Progenitor cell of endocrine pancreas (in vitro differentiated cells): ENCODE data around the gene RASSF5. TPM values are rescaled to one million over a fixed set of nuclear protein-coding genes. Genes with fewer than 3 reads are reported as not detected.

ENCODE experiments used
- DNase-seq: peaks from one replicate; pipeline ENCODE4 v3.0.0; 2021; ENCODE audit warnings: low spot score; ENCODE audit not compliant: unreplicated experiment
- H3K27ac Mint-ChIP-seq: 2 replicates; pipeline ENCODE4 v1.8.0; 2021; ENCODE audit warnings: mild to moderate bottlenecking, moderate library complexity, mixed read lengths
- H3K27me3 Mint-ChIP-seq: 2 replicates; pipeline ENCODE4 v1.8.0; 2021; ENCODE audit warnings: mixed read lengths
- H3K36me3 Mint-ChIP-seq: 2 replicates; pipeline ENCODE4 v1.8.0; 2022; ENCODE audit warnings: mixed read lengths; ENCODE audit not compliant: insufficient read depth
- H3K4me1 Mint-ChIP-seq: 2 replicates; pipeline ENCODE4 v1.8.0; 2021; ENCODE audit warnings: low read depth, mixed read lengths
- H3K4me3 Mint-ChIP-seq: 2 replicates; pipeline ENCODE4 v1.8.0; 2021; ENCODE audit warnings: low read depth, mild to moderate bottlenecking, moderate library complexity, mixed read lengths
- H3K9me3 Mint-ChIP-seq: 2 replicates; pipeline ENCODE4 v1.8.0; 2021; ENCODE audit warnings: low read depth, mixed read lengths
- total RNA-seq: library from RNA; stranded (reverse); gene quantifications from 2 replicates; pipeline ENCODE4 v1.2.1, GENCODE V29; 2021
- TF ChIP-seq, protein P1 (sequence below): fragments of 200-600 bp; sonication (generic); IDR thresholded peaks from one replicate; pipeline ENCODE4 v1.5.0; 2021; ENCODE audit warnings: antibody characterized with exemption, mild to moderate bottlenecking; ENCODE audit not compliant: unreplicated experiment

Gene RASSF5
- total RNA-seq, 1 donor from 2014 or later, result 7.0 TPM

DNA sequence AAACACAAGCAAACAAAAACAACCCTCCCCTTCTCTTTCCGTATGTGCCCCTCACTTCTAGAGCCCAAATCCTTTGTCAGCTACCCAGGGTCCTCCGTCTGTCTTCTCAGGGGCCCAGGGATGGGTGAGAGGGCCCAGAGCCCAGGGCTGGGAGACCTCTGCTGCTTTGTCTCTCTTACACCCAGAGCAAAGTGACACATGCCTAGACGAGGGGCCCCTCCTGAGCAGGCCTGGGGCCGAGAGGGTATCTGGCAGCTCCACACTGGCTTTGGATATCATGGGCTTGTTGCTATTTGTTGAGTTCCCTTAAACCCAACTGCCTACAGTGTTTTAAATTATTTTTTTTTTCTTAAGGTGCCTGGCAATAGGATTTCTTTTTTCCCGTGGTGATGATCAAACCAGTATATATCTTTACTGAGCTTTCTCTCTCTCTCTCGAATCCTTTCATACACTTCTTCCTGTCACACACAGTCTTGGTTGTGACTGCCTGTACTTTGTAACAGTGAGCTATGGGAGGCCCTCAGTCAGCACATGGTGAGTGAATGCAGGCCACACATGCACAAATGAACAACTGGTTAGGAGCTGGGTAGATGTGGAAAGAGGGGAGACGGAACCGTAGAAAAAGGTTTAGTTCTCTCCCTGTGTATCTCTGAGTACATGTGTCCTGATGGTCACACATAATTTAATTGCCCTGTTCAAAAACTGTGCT, 14.5 kb downstream of the RASSF5 start:
- H3K36me3 Mint-ChIP-seq, result no peaks in the 10 kb centered on the region
- H3K27me3 Mint-ChIP-seq, result no peaks in the 10 kb centered on the region
- H3K4me3 Mint-ChIP-seq, result peak overlapping the region; percentile 37
- H3K9me3 Mint-ChIP-seq, result no peaks in the 10 kb centered on the region
- peaks cover 46% of the 10 kb centered on the region for H3K4me1 Mint-ChIP-seq
- DNase-seq, result no peak
- H3K27ac Mint-ChIP-seq, result no peak overlapping the region
- TF ChIP-seq, protein P1, sequence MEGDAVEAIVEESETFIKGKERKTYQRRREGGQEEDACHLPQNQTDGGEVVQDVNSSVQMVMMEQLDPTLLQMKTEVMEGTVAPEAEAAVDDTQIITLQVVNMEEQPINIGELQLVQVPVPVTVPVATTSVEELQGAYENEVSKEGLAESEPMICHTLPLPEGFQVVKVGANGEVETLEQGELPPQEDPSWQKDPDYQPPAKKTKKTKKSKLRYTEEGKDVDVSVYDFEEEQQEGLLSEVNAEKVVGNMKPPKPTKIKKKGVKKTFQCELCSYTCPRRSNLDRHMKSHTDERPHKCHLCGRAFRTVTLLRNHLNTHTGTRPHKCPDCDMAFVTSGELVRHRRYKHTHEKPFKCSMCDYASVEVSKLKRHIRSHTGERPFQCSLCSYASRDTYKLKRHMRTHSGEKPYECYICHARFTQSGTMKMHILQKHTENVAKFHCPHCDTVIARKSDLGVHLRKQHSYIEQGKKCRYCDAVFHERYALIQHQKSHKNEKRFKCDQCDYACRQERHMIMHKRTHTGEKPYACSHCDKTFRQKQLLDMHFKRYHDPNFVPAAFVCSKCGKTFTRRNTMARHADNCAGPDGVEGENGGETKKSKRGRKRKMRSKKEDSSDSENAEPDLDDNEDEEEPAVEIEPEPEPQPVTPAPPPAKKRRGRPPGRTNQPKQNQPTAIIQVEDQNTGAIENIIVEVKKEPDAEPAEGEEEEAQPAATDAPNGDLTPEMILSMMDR, result no peak

DNA sequence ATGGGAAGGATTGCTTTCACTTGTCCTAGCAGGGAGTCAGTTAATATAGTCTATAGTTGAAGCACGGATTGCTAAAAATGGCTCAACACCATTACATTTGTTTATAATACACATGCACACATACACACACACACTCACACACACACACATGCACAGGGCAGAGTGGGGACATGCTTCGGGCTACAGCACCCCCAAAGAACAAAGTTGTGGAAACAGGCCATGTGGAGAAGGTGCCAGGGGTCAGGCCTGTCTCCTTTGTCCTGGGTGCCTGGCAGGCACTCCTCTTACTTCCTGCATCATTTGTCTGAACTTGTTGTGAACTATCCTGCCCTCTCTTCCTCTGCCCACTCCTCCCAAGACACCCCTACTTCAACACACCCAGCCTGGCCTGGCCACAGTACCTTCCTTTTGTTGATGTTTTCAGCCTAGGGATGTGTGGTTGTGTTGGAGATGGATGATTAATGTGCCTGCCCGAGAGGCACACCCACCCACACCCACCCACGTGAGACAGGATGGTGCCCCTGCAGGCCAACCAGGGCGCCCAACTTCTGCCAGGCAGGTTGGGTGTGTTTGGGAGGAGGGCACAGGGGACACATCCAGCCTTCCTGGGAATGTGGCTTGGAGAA, 17.5 kb downstream of the RASSF5 start:
- Mint-ChIP-seq H3K36me3 (no peaks in the 10 kb centered on the region), H3K27me3 (no peaks in the 10 kb centered on the region), H3K4me3 (no peak overlapping the region), H3K9me3 (no peaks in the 10 kb centered on the region), H3K27ac (no peak overlapping the region), H3K4me1 (peaks cover 24% of the 10 kb centered on the region)
- no peak for DNase-seq
- TF ChIP-seq, protein P1, result no peak

DNA sequence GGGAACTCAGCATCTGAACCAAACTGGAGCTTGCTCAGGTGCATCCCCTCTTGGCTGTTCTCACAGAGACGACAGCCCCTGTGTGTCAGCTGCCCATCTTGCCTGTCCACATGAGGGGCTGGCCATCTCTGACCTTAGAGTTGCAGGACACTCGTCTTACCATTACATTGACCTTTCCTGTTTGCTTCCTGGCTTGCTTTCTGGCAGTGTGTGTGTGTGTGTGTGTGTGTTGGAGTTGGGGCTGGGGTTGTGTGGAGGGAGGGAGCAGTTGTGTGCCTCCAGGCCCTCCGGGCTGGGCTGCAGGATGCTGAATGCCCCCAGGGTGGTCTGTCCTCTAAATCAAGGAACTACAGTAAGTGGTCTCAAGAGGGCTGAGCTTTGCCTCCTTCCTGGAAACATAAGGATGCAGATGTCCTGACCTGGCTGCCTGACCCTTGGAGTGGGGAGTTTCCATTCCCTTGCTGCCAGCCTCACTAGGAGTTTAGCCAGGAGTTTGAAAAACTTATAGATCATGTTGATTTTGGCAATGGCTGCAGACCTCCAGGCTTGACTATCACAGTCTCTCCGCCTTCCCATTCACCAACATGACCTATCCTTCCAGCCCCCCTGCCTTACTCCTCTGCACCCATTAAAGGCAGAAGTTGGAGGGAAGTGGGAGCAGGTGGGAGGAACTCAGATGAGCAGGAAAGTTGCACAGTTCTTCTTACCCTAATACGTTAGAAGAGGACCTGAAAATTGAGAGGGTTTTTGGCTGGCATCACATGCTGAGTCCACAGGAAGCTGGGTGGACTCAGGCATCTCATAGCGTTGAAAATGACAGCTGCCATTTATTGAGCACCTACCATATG, 19.0 kb downstream of the RASSF5 start:
- no peak overlapping the region for H3K4me3 Mint-ChIP-seq
- DNase-seq, result no peak
- TF ChIP-seq, protein P1, result no peak
- no peak overlapping the region for H3K27ac Mint-ChIP-seq
- H3K9me3 Mint-ChIP-seq, result no peaks in the 10 kb centered on the region
- H3K4me1 Mint-ChIP-seq, result peaks cover 12% of the 10 kb centered on the region
- H3K36me3 Mint-ChIP-seq, result no peaks in the 10 kb centered on the region
- no peaks in the 10 kb centered on the region for H3K27me3 Mint-ChIP-seq

DNA sequence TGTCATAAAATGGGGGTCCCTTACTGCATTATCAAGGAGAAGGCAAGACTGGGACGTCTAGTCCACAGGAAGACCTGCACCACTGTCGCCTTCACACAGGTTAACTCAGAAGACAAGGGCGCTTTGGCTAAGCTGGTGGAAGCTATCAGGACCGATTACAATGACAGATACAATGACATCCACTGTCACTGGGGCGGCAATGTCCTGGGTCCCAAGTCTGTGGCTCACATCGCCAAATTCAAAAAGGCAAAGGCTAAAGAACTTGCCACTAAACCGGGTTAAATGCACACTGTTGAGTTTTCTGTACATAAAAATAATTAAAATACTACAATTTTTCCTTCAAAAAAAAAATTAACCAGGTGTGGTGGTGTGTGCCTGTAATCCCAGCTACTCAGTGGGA, 22.1 kb downstream of the RASSF5 start:
- peaks cover 2% of the 10 kb centered on the region for H3K36me3 Mint-ChIP-seq
- H3K4me3 Mint-ChIP-seq, result no peak overlapping the region
- H3K27me3 Mint-ChIP-seq, result peaks cover 1% of the 10 kb centered on the region
- no peak for DNase-seq
- H3K9me3 Mint-ChIP-seq, result no peaks in the 10 kb centered on the region
- no peaks in the 10 kb centered on the region for H3K4me1 Mint-ChIP-seq
- H3K27ac Mint-ChIP-seq, result no peak overlapping the region
- TF ChIP-seq, protein P1, result no peak

DNA sequence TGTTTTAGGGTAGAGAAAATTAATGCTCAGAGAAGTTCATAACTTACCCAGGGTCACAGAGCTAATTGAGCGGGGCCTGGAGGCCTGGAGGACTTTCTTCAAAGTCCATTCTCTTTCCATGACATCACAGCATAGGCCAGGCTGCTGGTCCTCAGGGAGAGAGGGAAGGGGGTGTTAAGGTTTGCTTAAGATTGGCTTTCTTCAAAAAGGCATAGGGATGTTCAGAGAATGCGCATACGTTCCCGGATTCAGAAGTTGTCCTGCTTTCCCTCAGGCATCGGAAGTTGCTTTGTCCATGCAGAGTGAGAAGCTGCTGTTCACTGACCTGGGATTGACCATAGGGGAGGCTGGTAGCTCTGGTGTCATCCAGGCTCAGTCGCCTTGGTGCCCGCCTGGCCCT, 25.0 kb downstream of the RASSF5 start:
- Mint-ChIP-seq H3K36me3 (peaks cover 2% of the 10 kb centered on the region), H3K27ac (no peak overlapping the region), H3K27me3 (peaks cover 13% of the 10 kb centered on the region), H3K4me1 (no peaks in the 10 kb centered on the region), H3K4me3 (no peak overlapping the region), H3K9me3 (no peaks in the 10 kb centered on the region)
- no peak for DNase-seq
- TF ChIP-seq, protein P1, result no peak
